Measurements from ENCODE around the gene LMF1. TPM values are rescaled to one million over a fixed set of nuclear protein-coding genes. Genes with fewer than 3 reads are reported as not detected.

Gene LMF1
- total RNA-seq, 4 donors from 2014 or later: 7.7 to 15.8 (median 10.2) TPM

- TF ChIP-seq CTCF (IDR thresholded peaks at IDR 0.05 in 4 of 5, conservative IDR thresholded peaks at IDR 0.05 in 1 of 5) (no peak), POLR2A (IDR thresholded peaks at IDR 0.05) (no peak)
- intact Hi-C loops (cut with DNase I; ENCODE audit: low total_unique reads): no loop called here
- no peak overlapping the region for H3K27ac ChIP-seq
- in situ Hi-C loops (cut with MboI; ENCODE audit: low sequenced_read_pairs in 4 of 4): no loop called here
- no peak overlapping the region for H3K4me3 ChIP-seq
- H3K27me3 ChIP-seq: no peaks in the 10 kb centered on the region
- H3K36me3 ChIP-seq: peaks cover 0 to 5% of the 10 kb centered on the region in 2 donors
- no peaks in the 10 kb centered on the region for H3K4me1 ChIP-seq
- no peak for ATAC-seq
- DNase-seq: no peak
- no peaks in the 10 kb centered on the region for H3K9me3 ChIP-seq
Observed at GRCh38 chr16:867421-868385, 103.1 kb downstream of the LMF1 start.

- no peak for TF ChIP-seq CTCF (IDR thresholded peaks at IDR 0.05 in 4 of 5, conservative IDR thresholded peaks at IDR 0.05 in 1 of 5)
- TF ChIP-seq POLR2A (IDR thresholded peaks at IDR 0.05): no peak
- DNase-seq: no peak
- intact Hi-C loops (cut with DNase I; ENCODE audit: low total_unique reads) (no loop called here), in situ Hi-C loops (cut with MboI; ENCODE audit: low sequenced_read_pairs in 4 of 4) (no loop called here)
- H3K4me1 ChIP-seq: no peaks in the 10 kb centered on the region
- no peak overlapping the region for H3K4me3 ChIP-seq
- no peak overlapping the region for H3K27ac ChIP-seq
- H3K36me3 ChIP-seq: peaks cover 0 to 5% of the 10 kb centered on the region in 2 donors
- ATAC-seq: no peak
- H3K9me3 ChIP-seq: no peaks in the 10 kb centered on the region
- H3K27me3 ChIP-seq: no peaks in the 10 kb centered on the region
Observed at GRCh38 chr16:866252-866896, 104.4 kb downstream of the LMF1 start.

GRCh38 chr16:865026-865425 is 105.8 kb downstream of the LMF1 start:
- intact Hi-C loops (cut with DNase I; ENCODE audit: low total_unique reads): no loop called here
- Histone ChIP-seq H3K27ac (no peak overlapping the region), H3K36me3 (peaks cover 0 to 5% of the 10 kb centered on the region in 2 donors), H3K9me3 (no peaks in the 10 kb centered on the region), H3K4me1 (no peaks in the 10 kb centered on the region), H3K27me3 (no peaks in the 10 kb centered on the region), H3K4me3 (no peak overlapping the region)
- ATAC-seq: no peak
- in situ Hi-C loops (cut with MboI; ENCODE audit: low sequenced_read_pairs in 4 of 4): no loop called here
- no peak for TF ChIP-seq CTCF (IDR thresholded peaks at IDR 0.05 in 4 of 5, conservative IDR thresholded peaks at IDR 0.05 in 1 of 5)
- no peak for TF ChIP-seq POLR2A (IDR thresholded peaks at IDR 0.05)
- DNase-seq: no peak

- no peaks in the 10 kb centered on the region for H3K36me3 ChIP-seq
- ATAC-seq: no peak
- H3K9me3 ChIP-seq: no peaks in the 10 kb centered on the region
- no peak overlapping the region for H3K4me3 ChIP-seq
- no peak for DNase-seq
- no peak overlapping the region for H3K27ac ChIP-seq
- intact Hi-C loops (cut with DNase I; ENCODE audit: low total_unique reads): no loop called here
- in situ Hi-C loops (cut with MboI; ENCODE audit: low sequenced_read_pairs in 4 of 4): no loop called here
- no peaks in the 10 kb centered on the region for H3K27me3 ChIP-seq
- no peaks in the 10 kb centered on the region for H3K4me1 ChIP-seq
- TF ChIP-seq POLR2A (IDR thresholded peaks at IDR 0.05): no peak
- no peak for TF ChIP-seq CTCF (IDR thresholded peaks at IDR 0.05 in 4 of 5, conservative IDR thresholded peaks at IDR 0.05 in 1 of 5)
Observed at GRCh38 chr16:861446-861845, 109.3 kb downstream of the LMF1 start.
